Measurements from ENCODE around the gene ACE.

ACE gene

DNA sequence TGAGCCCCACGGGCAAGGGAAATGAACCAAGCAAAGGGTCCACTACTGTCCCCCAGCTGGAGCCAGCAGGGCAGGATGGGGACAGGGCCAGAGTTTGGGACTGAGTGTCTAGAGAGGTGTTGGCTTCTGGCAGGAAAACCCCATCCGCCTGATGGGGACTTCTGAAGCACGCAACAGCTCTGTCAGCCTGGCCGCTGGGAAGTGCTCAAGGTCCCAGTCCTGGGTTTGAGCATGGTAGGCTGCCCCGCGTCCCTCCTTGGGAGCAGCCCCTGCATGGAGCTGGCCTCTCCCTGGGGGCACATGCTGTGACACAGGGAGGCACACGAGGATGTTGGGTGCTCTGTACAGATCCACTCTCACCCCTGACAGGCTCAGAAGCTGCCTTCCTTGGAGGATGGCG, 14.6 kb downstream of the ACE start:
- no peak for DNase-seq (ENCODE audit: low read depth in 2 of 2)

DNA sequence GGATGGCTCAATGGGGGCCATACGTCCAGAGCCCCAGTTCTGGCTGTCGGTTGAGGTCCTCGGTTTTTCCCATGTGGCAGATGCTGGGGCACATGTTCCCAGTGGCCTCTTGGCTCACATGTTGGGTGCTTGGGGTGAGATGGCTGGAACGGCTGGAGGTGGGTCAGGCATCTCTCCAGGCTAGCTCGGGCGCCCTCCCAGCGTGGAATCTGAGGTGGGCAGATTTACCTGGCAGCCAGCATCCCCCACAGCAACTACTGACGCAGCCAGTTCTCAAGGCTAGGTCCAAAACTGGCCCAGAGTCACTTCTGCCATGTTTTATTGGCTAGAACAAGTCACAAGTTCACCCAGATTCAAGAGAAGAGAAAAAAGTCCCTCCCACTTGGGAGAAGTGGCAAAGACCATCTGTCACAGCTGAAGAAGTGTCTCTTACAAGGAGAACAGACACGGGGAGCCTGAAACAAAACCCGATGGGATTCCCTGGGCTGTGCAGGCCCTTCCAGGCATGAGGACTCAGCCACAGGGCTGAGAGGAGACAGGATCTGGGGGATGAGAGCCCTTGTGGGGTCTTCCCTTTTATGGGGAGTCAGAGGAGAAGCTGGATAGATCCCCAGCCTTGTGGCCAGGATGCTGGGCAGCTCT, 15.2 kb downstream of the ACE start:
- DNase-seq (ENCODE audit: low read depth in 2 of 2): no peak

- no peak for DNase-seq (ENCODE audit: low read depth in 2 of 2)
These were observed 16.1 kb downstream of the ACE start for GRCh38 chr17:63492940-63493339.

GRCh38 chr17:63493411-63493810, 16.6 kb downstream of the ACE start:
- DNase-seq (ENCODE audit: low read depth in 2 of 2): no peak

DNA sequence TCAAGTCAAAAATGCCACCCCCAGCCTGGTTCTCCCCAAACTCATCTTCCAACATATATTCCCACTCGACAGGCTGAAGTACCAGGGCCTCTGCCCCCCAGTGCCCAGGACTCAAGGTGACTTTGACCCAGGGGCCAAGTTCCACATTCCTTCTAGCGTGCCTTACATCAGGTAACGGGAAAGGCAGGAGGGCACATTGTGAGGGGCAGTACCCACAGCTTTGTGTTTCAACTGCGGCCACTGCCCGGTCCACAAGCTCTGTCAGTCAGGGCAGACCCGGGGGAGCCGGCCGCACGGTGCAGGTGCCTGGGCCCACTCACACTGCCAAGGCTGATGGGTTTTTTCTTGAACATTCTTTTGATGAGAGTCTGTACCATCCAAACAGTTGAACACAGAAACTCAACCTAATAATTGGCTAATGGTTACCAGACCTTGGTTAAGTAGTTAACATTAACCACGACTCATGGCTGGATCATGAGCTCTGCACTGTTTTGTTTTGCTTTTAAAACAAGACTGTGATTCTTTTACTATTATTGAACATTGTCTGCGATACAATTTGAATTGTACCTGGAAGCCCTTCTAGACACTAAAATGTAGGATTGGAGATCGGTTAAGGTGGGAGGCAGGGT, 17.6 kb downstream of the ACE start:
- DNase-seq (ENCODE audit: low read depth in 2 of 2): no peak

GRCh38 chr17:63495491-63495890, 18.6 kb downstream of the ACE start:
- DNase-seq (ENCODE audit: low read depth in 2 of 2): no peak

GRCh38 chr17:63496177-63496576, 19.3 kb downstream of the ACE start:
- DNase-seq (ENCODE audit: low read depth in 2 of 2): no peak

GRCh38 chr17:63496663-63497400, 20.0 kb downstream of the ACE start:
- DNase-seq (ENCODE audit: low read depth in 2 of 2): no peak

DNA sequence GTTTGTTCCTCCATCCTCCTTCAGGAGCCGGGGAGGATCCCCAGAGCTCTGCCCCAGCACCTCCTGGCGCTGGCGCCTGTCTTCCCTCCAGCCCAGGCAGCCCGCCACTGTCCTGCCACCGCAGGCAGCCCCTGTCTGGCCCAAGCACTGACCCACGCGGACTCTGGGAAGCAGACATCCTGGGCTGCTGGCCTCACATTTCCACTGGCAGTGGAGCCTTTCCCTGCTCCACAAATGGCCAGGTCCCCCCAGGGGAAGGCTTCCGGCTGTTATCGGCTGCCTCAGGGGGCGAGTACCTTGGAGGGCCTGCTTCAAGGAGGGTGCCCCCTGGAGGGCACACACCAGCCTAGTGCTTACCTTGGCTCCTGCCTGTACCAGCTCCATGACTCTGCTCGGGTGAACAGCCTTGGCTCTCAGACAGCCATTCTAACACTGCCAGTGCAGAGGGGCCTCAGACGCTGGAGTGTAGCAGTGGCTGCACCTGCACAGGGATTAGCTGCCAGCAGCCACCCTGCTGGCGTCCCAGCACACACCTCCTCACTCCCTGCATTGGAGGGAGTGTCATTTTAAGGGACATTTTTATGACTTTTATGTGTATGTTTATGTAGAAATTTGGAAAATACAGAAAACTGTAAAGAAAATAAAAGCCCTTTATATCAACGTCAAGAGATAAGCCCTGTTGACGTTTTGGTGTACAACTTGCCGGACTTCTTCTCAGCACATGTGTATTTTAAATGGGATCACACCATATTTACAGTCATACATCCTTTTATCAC, 21.0 kb downstream of the ACE start:
- no peak for DNase-seq (ENCODE audit: low read depth in 2 of 2)

GRCh38 chr17:63498626-63499195, 21.9 kb downstream of the ACE start:
- DNase-seq (ENCODE audit: low read depth in 2 of 2): no peak

DNA sequence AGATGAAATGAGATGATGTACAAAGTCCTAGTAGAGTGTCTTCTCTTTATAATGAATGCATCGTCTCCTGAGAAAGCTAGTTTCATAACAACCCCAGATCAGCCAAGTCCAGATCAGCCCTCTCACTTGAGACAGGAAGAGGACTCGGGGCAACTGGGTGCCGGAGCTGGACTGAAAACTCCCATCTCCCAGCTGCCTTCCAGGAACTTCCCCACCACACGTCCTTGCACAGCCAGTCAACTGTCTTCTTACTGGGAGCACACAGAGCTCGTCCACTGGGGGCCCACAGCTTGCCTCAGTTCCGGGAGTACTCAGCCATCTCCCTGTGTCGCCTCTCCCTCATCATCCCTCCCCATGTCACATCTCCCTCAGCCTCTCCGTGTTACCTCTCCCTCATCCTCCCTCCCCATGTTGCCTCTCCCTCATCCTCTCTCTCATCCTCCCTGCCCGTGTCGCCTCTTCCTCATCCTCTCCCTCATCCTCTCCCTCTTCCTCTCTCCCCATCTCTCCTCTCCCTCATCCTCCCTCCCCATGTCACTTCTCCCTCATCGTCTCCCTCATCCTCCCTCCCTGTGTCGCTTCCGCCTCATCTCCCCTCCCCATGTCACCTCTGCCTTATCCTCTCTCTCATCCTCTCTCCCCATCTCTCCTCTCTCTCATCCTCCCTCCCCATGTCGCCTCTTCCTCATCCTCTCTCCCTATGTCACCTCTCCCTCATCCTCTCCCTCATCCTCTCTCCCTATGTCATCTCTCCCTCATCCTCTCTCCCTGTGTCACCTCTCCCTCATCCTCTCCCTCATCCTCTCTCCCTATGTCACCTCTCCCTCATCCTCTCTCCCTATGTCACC, 23.9 kb downstream of the ACE start:
- DNase-seq (ENCODE audit: low read depth in 2 of 2): no peak

GRCh38 chr17:63503341-63503705, 26.5 kb downstream of the ACE start:
- DNase-seq (ENCODE audit: low read depth in 2 of 2): no peak

DNA sequence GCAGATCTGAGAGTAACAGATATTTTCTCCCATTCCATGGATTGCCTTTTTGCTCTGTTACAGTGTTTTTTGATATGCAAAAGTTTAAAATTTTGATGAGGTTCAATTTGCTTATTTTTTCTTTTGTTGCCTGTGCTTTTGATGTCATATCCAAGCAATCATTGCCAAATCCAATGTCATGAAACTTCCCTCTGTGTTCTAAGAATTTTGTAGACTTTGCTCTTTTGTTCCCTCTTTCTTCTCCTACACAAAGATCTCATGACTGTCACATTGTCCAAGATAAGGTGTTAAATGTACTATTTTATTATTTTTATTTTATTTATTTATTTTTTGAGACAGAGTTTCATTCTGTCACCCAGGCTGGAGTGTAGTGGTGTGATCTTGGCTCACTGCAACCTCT, 27.4 kb downstream of the ACE start:
- no peak for DNase-seq (ENCODE audit: low read depth in 2 of 2)

GRCh38 chr17:63505341-63505740, 28.5 kb downstream of the ACE start:
- DNase-seq (ENCODE audit: low read depth in 2 of 2): no peak

GRCh38 chr17:63506627-63507026, 29.8 kb downstream of the ACE start:
- DNase-seq (ENCODE audit: low read depth in 2 of 2): no peak

- no peak for DNase-seq (ENCODE audit: low read depth in 2 of 2)
These were observed 34.5 kb downstream of the ACE start for GRCh38 chr17:63511331-63511730.

DNA sequence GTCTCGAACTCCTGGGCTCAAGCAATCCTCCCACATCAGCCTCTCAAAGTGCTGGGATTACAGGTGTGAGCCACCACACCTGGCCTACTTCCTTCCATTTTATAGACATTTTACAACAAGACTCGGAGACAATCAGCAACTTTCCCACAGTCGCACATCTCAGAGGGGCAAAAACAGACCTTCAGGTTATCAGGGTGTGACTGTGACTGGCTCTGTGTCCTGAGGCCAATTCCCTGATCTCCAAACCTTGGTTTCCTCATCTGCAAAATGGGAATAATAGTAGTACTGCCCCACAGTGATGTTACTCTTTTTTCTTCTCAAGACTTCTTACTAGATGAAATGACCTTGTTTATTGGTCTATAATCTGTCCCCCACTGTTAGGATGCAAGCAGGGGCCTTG, 35.5 kb downstream of the ACE start:
- DNase-seq (ENCODE audit: low read depth in 2 of 2): no peak

GRCh38 chr17:63512896-63513644, 36.2 kb downstream of the ACE start:
- DNase-seq (ENCODE audit: low read depth in 2 of 2): no peak

GRCh38 chr17:63514477-63514876, 37.6 kb downstream of the ACE start:
- no peak for DNase-seq (ENCODE audit: low read depth in 2 of 2)

DNA sequence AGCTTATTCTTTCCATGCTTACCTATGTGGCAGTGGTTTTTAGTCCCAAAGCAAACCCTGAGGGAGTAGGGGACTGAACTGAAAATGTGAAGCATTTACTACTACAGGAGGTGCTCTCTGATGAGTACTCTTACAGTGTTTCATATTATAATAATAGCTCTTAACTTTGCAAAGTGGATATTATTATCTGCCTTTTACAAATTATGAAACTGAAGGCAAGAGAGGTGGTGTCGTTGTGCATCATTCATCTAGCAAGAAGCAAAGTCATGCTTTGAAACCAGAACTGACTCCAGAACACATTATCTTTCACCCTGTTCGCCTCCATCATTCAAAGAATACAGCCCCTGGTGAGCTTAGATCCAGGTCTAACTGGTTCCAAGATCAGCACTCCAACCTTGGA, 38.1 kb downstream of the ACE start:
- DNase-seq (ENCODE audit: low read depth in 2 of 2): no peak

GRCh38 chr17:63515426-63515825, 38.6 kb downstream of the ACE start:
- no peak for DNase-seq (ENCODE audit: low read depth in 2 of 2)
